ENCODE measurements around the gene LDLR.
A peak's percentile ranks its signal among the peaks of the same experiment; 100 is the strongest.

Gene LDLR

GRCh38 chr19:11145536-11145924 is 56.3 kb downstream of the LDLR start:
- Histone ChIP-seq H3K23ac (ENCODE audit: low read length) (no peak overlapping the region), H3K9me3 (ENCODE audit: insufficient read depth, low read depth, low read length) (no peaks in the 10 kb centered on the region), H3K4ac (ENCODE audit: low read depth, low read length) (no peak overlapping the region), H2AFZ (ENCODE audit: insufficient read depth, low read length, poor library complexity) (no peak overlapping the region), H3K36me3 (ENCODE audit: control insufficient read depth in 1 of 2, insufficient read depth in 2 of 2, low read length in 2 of 2) (peaks cover 17 to 31% of the 10 kb centered on the region in 2 experiments), H3K18ac (ENCODE audit: low read length) (no peak overlapping the region), H2BK5ac (ENCODE audit: low read depth, low read length, poor library complexity) (no peak overlapping the region), H3K79me2 (ENCODE audit: control insufficient read depth, insufficient read depth, low read length, poor library complexity) (peaks cover 2% of the 10 kb centered on the region), H3K9ac (ENCODE audit: low read length) (no peak overlapping the region), H4K12ac (ENCODE audit: low read depth, low read length) (no peak overlapping the region), H3K4me1 (ENCODE audit: control insufficient read depth in 1 of 2, insufficient read depth in 2 of 2, low read length in 2 of 2) (peaks cover 18 to 20% of the 10 kb centered on the region in 2 experiments), H4K8ac (ENCODE audit: low read depth, low read length) (no peak overlapping the region), H3K27ac (ENCODE audit: low read depth, low read length) (no peak overlapping the region), H3K27me3 (ENCODE audit: insufficient read depth, low read length) (no peaks in the 10 kb centered on the region), H3K79me1 (ENCODE audit: low read length) (peaks cover 14% of the 10 kb centered on the region), H3K14ac (ENCODE audit: low read length) (no peak overlapping the region), H2AK5ac (ENCODE audit: low read length) (no peak overlapping the region), H2BK12ac (ENCODE audit: low read length) (no peak overlapping the region), H4K91ac (ENCODE audit: low read depth, low read length) (no peak overlapping the region), H2BK120ac (ENCODE audit: insufficient read depth, low read length, poor library complexity) (no peak overlapping the region), H3K4me2 (ENCODE audit: low read length) (no peak overlapping the region), H3K4me3 (ENCODE audit: low read depth, low read length) (no peak overlapping the region)
- DNase-seq = peak in 1 of 2 donors; percentile 5
- no CpG with 5 or more reads among the region's 3 CpGs for WGBS (ENCODE audit: extremely low coverage, insufficient coverage, insufficient read length)

GRCh38 chr19:11148001-11148400 is 58.7 kb downstream of the LDLR start:
- H4K12ac ChIP-seq (ENCODE audit: low read depth, low read length) = no peak overlapping the region
- H3K4ac ChIP-seq (ENCODE audit: low read depth, low read length) = no peak overlapping the region
- no CpG with 5 or more reads among the region's 14 CpGs for WGBS (ENCODE audit: extremely low coverage, insufficient coverage, insufficient read length)

GRCh38 chr19:11151181-11151580 is 61.9 kb downstream of the LDLR start:
- Histone ChIP-seq H2BK5ac (ENCODE audit: low read depth, low read length, poor library complexity) (no peak overlapping the region), H3K36me3 (ENCODE audit: control insufficient read depth in 1 of 2, insufficient read depth in 2 of 2, low read length in 2 of 2) (peaks cover 17 to 23% of the 10 kb centered on the region in 2 experiments), H2AFZ (ENCODE audit: insufficient read depth, low read length, poor library complexity) (no peak overlapping the region), H3K4ac (ENCODE audit: low read depth, low read length) (no peak overlapping the region), H3K27ac (ENCODE audit: low read depth, low read length) (no peak overlapping the region), H3K4me2 (ENCODE audit: low read length) (no peak overlapping the region), H3K79me2 (ENCODE audit: control insufficient read depth, insufficient read depth, low read length, poor library complexity) (peaks cover 5% of the 10 kb centered on the region), H3K14ac (ENCODE audit: low read length) (no peak overlapping the region), H4K91ac (ENCODE audit: low read depth, low read length) (no peak overlapping the region), H3K9ac (ENCODE audit: low read length) (no peak overlapping the region), H4K12ac (ENCODE audit: low read depth, low read length) (no peak overlapping the region), H3K4me1 (ENCODE audit: control insufficient read depth in 1 of 2, insufficient read depth in 2 of 2, low read length in 2 of 2) (peaks cover 2 to 4% of the 10 kb centered on the region in 2 experiments), H2AK5ac (ENCODE audit: low read length) (no peak overlapping the region), H4K8ac (ENCODE audit: low read depth, low read length) (no peak overlapping the region), H3K4me3 (ENCODE audit: low read depth, low read length) (no peak overlapping the region), H3K18ac (ENCODE audit: low read length) (no peak overlapping the region), H3K79me1 (ENCODE audit: low read length) (peaks cover 4% of the 10 kb centered on the region), H2BK120ac (ENCODE audit: insufficient read depth, low read length, poor library complexity) (no peak overlapping the region), H3K23ac (ENCODE audit: low read length) (no peak overlapping the region), H3K9me3 (ENCODE audit: insufficient read depth, low read depth, low read length) (no peaks in the 10 kb centered on the region), H3K27me3 (ENCODE audit: insufficient read depth, low read length) (no peaks in the 10 kb centered on the region), H2BK12ac (ENCODE audit: low read length) (no peak overlapping the region)
- WGBS (ENCODE audit: extremely low coverage, insufficient coverage, insufficient read length) = no CpG with 5 or more reads among the region's 7 CpGs
- no peak for DNase-seq

More at GRCh38 chr19:11148001-11148400, 58.7 kb downstream of the LDLR start:
- Histone ChIP-seq H2AFZ (ENCODE audit: insufficient read depth, low read length, poor library complexity) (no peak overlapping the region), H4K91ac (ENCODE audit: low read depth, low read length) (no peak overlapping the region), H3K27me3 (ENCODE audit: insufficient read depth, low read length) (no peaks in the 10 kb centered on the region), H2AK5ac (ENCODE audit: low read length) (no peak overlapping the region), H3K18ac (ENCODE audit: low read length) (no peak overlapping the region), H2BK5ac (ENCODE audit: low read depth, low read length, poor library complexity) (no peak overlapping the region), H4K8ac (ENCODE audit: low read depth, low read length) (no peak overlapping the region), H3K36me3 (ENCODE audit: control insufficient read depth in 1 of 2, insufficient read depth in 2 of 2, low read length in 2 of 2) (peaks cover 21 to 36% of the 10 kb centered on the region in 2 experiments), H3K9ac (ENCODE audit: low read length) (no peak overlapping the region), H3K4me1 (ENCODE audit: control insufficient read depth in 1 of 2, insufficient read depth in 2 of 2, low read length in 2 of 2) (peaks cover 3 to 6% of the 10 kb centered on the region in 2 experiments), H3K79me2 (ENCODE audit: control insufficient read depth, insufficient read depth, low read length, poor library complexity) (peaks cover 1% of the 10 kb centered on the region), H3K4me3 (ENCODE audit: low read depth, low read length) (no peak overlapping the region), H3K14ac (ENCODE audit: low read length) (no peak overlapping the region), H2BK120ac (ENCODE audit: insufficient read depth, low read length, poor library complexity) (no peak overlapping the region), H2BK12ac (ENCODE audit: low read length) (no peak overlapping the region), H3K23ac (ENCODE audit: low read length) (no peak overlapping the region), H3K27ac (ENCODE audit: low read depth, low read length) (no peak overlapping the region), H3K79me1 (ENCODE audit: low read length) (peaks cover 2% of the 10 kb centered on the region), H3K9me3 (ENCODE audit: insufficient read depth, low read depth, low read length) (no peaks in the 10 kb centered on the region), H3K4me2 (ENCODE audit: low read length) (no peak overlapping the region)
- no peak for DNase-seq

GRCh38 chr19:11152318-11153062 is 63.2 kb downstream of the LDLR start:
- H4K8ac ChIP-seq (ENCODE audit: low read depth, low read length) = no peak overlapping the region
- H3K9ac ChIP-seq (ENCODE audit: low read length) = no peak overlapping the region
- H3K14ac ChIP-seq (ENCODE audit: low read length) = no peak overlapping the region
- no peak overlapping the region for H4K91ac ChIP-seq (ENCODE audit: low read depth, low read length)
- H3K18ac ChIP-seq (ENCODE audit: low read length) = no peak overlapping the region
- no peak overlapping the region for H3K4ac ChIP-seq (ENCODE audit: low read depth, low read length)
- peaks cover 4% of the 10 kb centered on the region for H3K79me1 ChIP-seq (ENCODE audit: low read length)
- H3K4me1 ChIP-seq (ENCODE audit: control insufficient read depth in 1 of 2, insufficient read depth in 2 of 2, low read length in 2 of 2) = peaks cover 2 to 4% of the 10 kb centered on the region in 2 experiments
- H4K12ac ChIP-seq (ENCODE audit: low read depth, low read length) = no peak overlapping the region
- DNase-seq = no peak
- no peak overlapping the region for H2AFZ ChIP-seq (ENCODE audit: insufficient read depth, low read length, poor library complexity)
- peaks cover 10 to 17% of the 10 kb centered on the region in 2 experiments for H3K36me3 ChIP-seq (ENCODE audit: control insufficient read depth in 1 of 2, insufficient read depth in 2 of 2, low read length in 2 of 2)
- no peak overlapping the region for H3K27ac ChIP-seq (ENCODE audit: low read depth, low read length)
- H3K4me3 ChIP-seq (ENCODE audit: low read depth, low read length) = no peak overlapping the region
- no peak overlapping the region for H2BK12ac ChIP-seq (ENCODE audit: low read length)
- peaks cover 5% of the 10 kb centered on the region for H3K79me2 ChIP-seq (ENCODE audit: control insufficient read depth, insufficient read depth, low read length, poor library complexity)
- no peaks in the 10 kb centered on the region for H3K9me3 ChIP-seq (ENCODE audit: insufficient read depth, low read depth, low read length)
- H3K4me2 ChIP-seq (ENCODE audit: low read length) = no peak overlapping the region
- no CpG with 5 or more reads among the region's 11 CpGs for WGBS (ENCODE audit: extremely low coverage, insufficient coverage, insufficient read length)
- H2BK5ac ChIP-seq (ENCODE audit: low read depth, low read length, poor library complexity) = no peak overlapping the region
- H3K23ac ChIP-seq (ENCODE audit: low read length) = no peak overlapping the region
- H2AK5ac ChIP-seq (ENCODE audit: low read length) = no peak overlapping the region
- H3K27me3 ChIP-seq (ENCODE audit: insufficient read depth, low read length) = no peaks in the 10 kb centered on the region
- H2BK120ac ChIP-seq (ENCODE audit: insufficient read depth, low read length, poor library complexity) = no peak overlapping the region

All from trophoblast cell (in vitro differentiated cells and primary cell).